Caco-2 (cell line): Measurements from ENCODE around the gene ATP6V0B. TPM values are rescaled to one million over a fixed set of nuclear protein-coding genes. Genes with fewer than 3 reads are reported as not detected.

Experiments used
- BruUV-seq: library from RNA; stranded (reverse); fragments of 400-500 nt; replicated peaks from 2 replicates; lab custom pipeline; 2021; lab: Mats Ljungman, UMichigan
- CTCF ChIA-PET: fragments of 300-600 bp; sonication (Branson Sonifier 250); formaldehyde crosslinking; loops from one replicate; lab custom pipeline; 2022; ENCODE audit warnings: antibody characterized with exemption; lab: Charles Lee
- POLR2A ChIA-PET: fragments of 300-600 bp; sonication (Branson Sonifier 250); formaldehyde crosslinking; loops from one replicate; lab custom pipeline; 2022; ENCODE audit warnings: antibody characterized with exemption; lab: Charles Lee
- DNase-seq, 2 experiments: peaks; one replicate each; pipeline versions ENCODE4 v3.0.0 to v3.0.0-alpha.2; 2020 to 2022
- H3K27me3 ChIP-seq: replicated peaks from 2 replicates; pipeline ENCODE4 v1.6.0; 2011; ENCODE audit warnings: low read length; ENCODE audit not compliant: control insufficient read depth, insufficient read depth
- H3K36me3 ChIP-seq: 2 replicates; pipeline ENCODE4 v1.5.1; 2011; ENCODE audit warnings: low read length; ENCODE audit not compliant: control insufficient read depth, insufficient read depth
- H3K4me1 ChIP-seq: fragments of 250-450 bp; sonication (Bioruptor Pico); 2 replicates; pipeline ENCODE4 v1.5.1; 2020; ENCODE audit warnings: mild to moderate bottlenecking
- H3K4me3 ChIP-seq: 2 replicates; pipeline ENCODE4 v1.5.1; 2011; ENCODE audit warnings: low read depth, mild to moderate bottlenecking, control low read depth, low read length
- H3K9me3 ChIP-seq: fragments of 250-450 bp; sonication (Bioruptor Pico); 2 replicates; pipeline ENCODE4 v1.5.1; 2020; ENCODE audit warnings: mild to moderate bottlenecking, moderate library complexity
- H3K27ac Mint-ChIP-seq: one replicate; pipeline ENCODE4 v1.8.0; 2022; ENCODE audit warnings: mixed read lengths; ENCODE audit not compliant: unreplicated experiment
- H3K27me3 Mint-ChIP-seq: one replicate; pipeline ENCODE4 v1.8.0; 2022; ENCODE audit warnings: mixed read lengths; ENCODE audit not compliant: insufficient read depth, unreplicated experiment
- H3K36me3 Mint-ChIP-seq: one replicate; pipeline ENCODE4 v1.8.0; 2022; ENCODE audit warnings: mild to moderate bottlenecking, mixed read lengths; ENCODE audit not compliant: insufficient read depth, unreplicated experiment
- H3K4me1 Mint-ChIP-seq: one replicate; pipeline ENCODE4 v1.8.0; 2022; ENCODE audit warnings: low read depth, mixed read lengths; ENCODE audit not compliant: unreplicated experiment
- H3K4me3 Mint-ChIP-seq: one replicate; pipeline ENCODE4 v1.8.0; 2022; ENCODE audit warnings: mild to moderate bottlenecking, moderate library complexity, mixed read lengths; ENCODE audit not compliant: unreplicated experiment
- H3K9me3 Mint-ChIP-seq: one replicate; pipeline ENCODE4 v1.8.0; 2022; ENCODE audit warnings: mixed read lengths; ENCODE audit not compliant: unreplicated experiment
- intact Hi-C: fragments of 100-400 bp; cut with micrococcal nuclease; formaldehyde crosslinking; loops from one replicate; pipeline ENCODE4 v1.10.0; 2022; ENCODE audit not compliant: unreplicated experiment
- total RNA-seq: library from RNA; stranded (reverse); gene quantifications from 2 replicates; pipeline ENCODE4 v1.2.3, GENCODE V29; 2022
- TF ChIP-seq, protein P1 (sequence below), 2 experiments: fragments of 200-600 bp in 1 of 2; IDR thresholded peaks; 1 replicate in 1 of 2; 2 replicates in 1 of 2; pipeline versions ENCODE4 v1.5.1 to v1.8.0; 2011 to 2022; ENCODE audit warnings: antibody characterized with exemption in 1 of 2, control low read depth in 1 of 2, inconsistent platforms in 1 of 2, low read depth in 1 of 2, low read length in 1 of 2, mild to moderate bottlenecking in 1 of 2, moderate library complexity in 1 of 2; ENCODE audit not compliant: insufficient read depth in 1 of 2, severe bottlenecking in 1 of 2, unreplicated experiment in 1 of 2

Gene ATP6V0B
- total RNA-seq, 1 experiment from 2014 or later, result 91.2 TPM

DNA sequence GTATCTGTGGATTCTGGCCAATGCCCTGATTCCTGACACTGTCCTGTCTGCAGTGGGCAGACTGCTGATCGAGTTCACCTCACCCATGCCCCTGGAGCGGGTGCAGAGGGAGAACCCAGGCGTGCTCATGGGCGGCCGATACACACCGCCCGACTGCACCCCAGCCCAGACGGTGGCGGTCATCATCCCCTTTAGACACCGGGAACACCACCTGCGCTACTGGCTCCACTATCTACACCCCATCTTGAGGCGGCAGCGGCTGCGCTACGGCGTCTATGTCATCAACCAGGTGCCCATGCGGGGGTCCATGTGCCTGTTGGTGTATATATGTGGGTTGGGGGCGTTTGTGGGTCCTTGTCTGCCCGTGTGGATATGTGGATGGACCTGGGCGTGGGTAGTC, 6.9 kb downstream of the ATP6V0B start:
- POLR2A ChIA-PET, result interaction anchor here (0.5 kb wide), 1 partner anchor 306 kb away, joined by 3 read pairs; no protein-coding TSS in a partner anchor
- CTCF ChIA-PET, result no interaction called here
- TF ChIP-seq, protein P1, sequence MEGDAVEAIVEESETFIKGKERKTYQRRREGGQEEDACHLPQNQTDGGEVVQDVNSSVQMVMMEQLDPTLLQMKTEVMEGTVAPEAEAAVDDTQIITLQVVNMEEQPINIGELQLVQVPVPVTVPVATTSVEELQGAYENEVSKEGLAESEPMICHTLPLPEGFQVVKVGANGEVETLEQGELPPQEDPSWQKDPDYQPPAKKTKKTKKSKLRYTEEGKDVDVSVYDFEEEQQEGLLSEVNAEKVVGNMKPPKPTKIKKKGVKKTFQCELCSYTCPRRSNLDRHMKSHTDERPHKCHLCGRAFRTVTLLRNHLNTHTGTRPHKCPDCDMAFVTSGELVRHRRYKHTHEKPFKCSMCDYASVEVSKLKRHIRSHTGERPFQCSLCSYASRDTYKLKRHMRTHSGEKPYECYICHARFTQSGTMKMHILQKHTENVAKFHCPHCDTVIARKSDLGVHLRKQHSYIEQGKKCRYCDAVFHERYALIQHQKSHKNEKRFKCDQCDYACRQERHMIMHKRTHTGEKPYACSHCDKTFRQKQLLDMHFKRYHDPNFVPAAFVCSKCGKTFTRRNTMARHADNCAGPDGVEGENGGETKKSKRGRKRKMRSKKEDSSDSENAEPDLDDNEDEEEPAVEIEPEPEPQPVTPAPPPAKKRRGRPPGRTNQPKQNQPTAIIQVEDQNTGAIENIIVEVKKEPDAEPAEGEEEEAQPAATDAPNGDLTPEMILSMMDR (IDR thresholded peaks at IDR 0.05; ENCODE audit: insufficient read depth in 1 of 2, low read depth in 1 of 2, low read length in 1 of 2, severe bottlenecking in 1 of 2, unreplicated experiment in 1 of 2), result no peak

DNA sequence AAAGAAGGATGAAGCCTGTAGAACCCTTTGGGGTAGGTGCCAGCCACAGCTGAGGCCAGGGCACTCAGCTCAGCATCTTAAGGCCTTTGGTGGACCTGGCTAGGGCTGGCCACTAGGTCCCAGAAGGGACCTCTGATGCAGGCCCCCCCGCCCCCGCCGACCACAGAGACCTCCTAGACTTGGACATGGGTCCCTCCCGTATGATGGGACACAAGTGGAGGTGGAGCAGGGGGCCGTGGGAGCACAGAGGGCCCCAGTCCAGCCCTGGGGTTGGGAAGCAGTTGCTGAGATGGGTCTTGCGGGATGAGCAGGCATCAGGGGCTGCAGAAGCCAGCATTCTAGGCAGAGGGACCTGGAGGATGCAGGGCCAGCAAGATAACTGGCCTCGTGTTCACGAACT, 7.5 kb downstream of the ATP6V0B start:
- POLR2A ChIA-PET, result interaction anchor here (0.5 kb wide), 1 partner anchor 306 kb away, joined by 3 read pairs; no protein-coding TSS in a partner anchor
- no peak overlapping the region for H3K27ac Mint-ChIP-seq
- peaks cover 34% of the 10 kb centered on the region for H3K36me3 Mint-ChIP-seq
- intact Hi-C loops, result no loop called here
- BruUV-seq, result no TSS peak
- DNase-seq, result no peak
- peaks cover 22% of the 10 kb centered on the region for H3K4me1 ChIP-seq
- peaks cover 33% of the 10 kb centered on the region for H3K4me1 Mint-ChIP-seq
- no peaks in the 10 kb centered on the region for H3K27me3 ChIP-seq
- H3K9me3 ChIP-seq, result no peaks in the 10 kb centered on the region
- CTCF ChIA-PET, result no interaction called here
- no peak overlapping the region for H3K4me3 ChIP-seq
- H3K27me3 Mint-ChIP-seq, result no peaks in the 10 kb centered on the region
- no peak overlapping the region for H3K4me3 Mint-ChIP-seq
- no peaks in the 10 kb centered on the region for H3K9me3 Mint-ChIP-seq
- TF ChIP-seq, protein P1 (IDR thresholded peaks at IDR 0.05; ENCODE audit: insufficient read depth in 1 of 2, low read depth in 1 of 2, low read length in 1 of 2, severe bottlenecking in 1 of 2, unreplicated experiment in 1 of 2), result no peak
- peaks cover 3% of the 10 kb centered on the region for H3K36me3 ChIP-seq

More for the DNA sequence above, 6.9 kb downstream of the ATP6V0B start:
- no peak overlapping the region for H3K27ac Mint-ChIP-seq
- H3K9me3 ChIP-seq, result no peaks in the 10 kb centered on the region
- no peaks in the 10 kb centered on the region for H3K27me3 ChIP-seq
- peaks cover 37% of the 10 kb centered on the region for H3K36me3 Mint-ChIP-seq
- no peaks in the 10 kb centered on the region for H3K9me3 Mint-ChIP-seq
- peaks cover 33% of the 10 kb centered on the region for H3K4me1 Mint-ChIP-seq
- peaks cover 22% of the 10 kb centered on the region for H3K4me1 ChIP-seq
- no peak overlapping the region for H3K4me3 Mint-ChIP-seq
- H3K27me3 Mint-ChIP-seq, result no peaks in the 10 kb centered on the region
- H3K36me3 ChIP-seq, result peaks cover 3% of the 10 kb centered on the region
- no TSS peak for BruUV-seq
- no peak overlapping the region for H3K4me3 ChIP-seq
- intact Hi-C loops, result no loop called here
- DNase-seq, result no peak

GRCh38 chr1:43982808-43983207, 8.0 kb downstream of the ATP6V0B start:
- ChIA-PET CTCF (no interaction called here), POLR2A (no interaction called here)
- no peaks in the 10 kb centered on the region for H3K9me3 Mint-ChIP-seq
- no peak for DNase-seq
- H3K36me3 Mint-ChIP-seq, result peaks cover 28% of the 10 kb centered on the region
- no peaks in the 10 kb centered on the region for H3K27me3 ChIP-seq
- H3K9me3 ChIP-seq, result no peaks in the 10 kb centered on the region
- intact Hi-C loops, result no loop called here
- H3K4me3 ChIP-seq, result no peak overlapping the region
- H3K4me3 Mint-ChIP-seq, result no peak overlapping the region
- H3K27me3 Mint-ChIP-seq, result no peaks in the 10 kb centered on the region
- H3K27ac Mint-ChIP-seq, result no peak overlapping the region
- peaks cover 18% of the 10 kb centered on the region for H3K4me1 ChIP-seq
- TF ChIP-seq, protein P1 (IDR thresholded peaks at IDR 0.05; ENCODE audit: insufficient read depth in 1 of 2, low read depth in 1 of 2, low read length in 1 of 2, severe bottlenecking in 1 of 2, unreplicated experiment in 1 of 2), result no peak
- no peaks in the 10 kb centered on the region; the same call in 1 of the 2 replicates for H3K36me3 ChIP-seq
- H3K4me1 Mint-ChIP-seq, result peaks cover 33% of the 10 kb centered on the region
- no TSS peak for BruUV-seq
